Activated CD4-positive, alpha-beta T cell treated with anti-CD3 and anti-CD28 coated beads, Interleukin-2, amount 10 ng/mL, durations not matched to agents 7 days and 5 days (primary cell): Measurements from ENCODE around the gene TVP23C. TPM values are rescaled to one million over a fixed set of nuclear protein-coding genes. Genes with fewer than 3 reads are reported as not detected.

Experiments used
- CTCF ChIA-PET: fragments of 350-600 bp; sonication (Branson Sonifier 250); formaldehyde crosslinking; loops from one replicate; lab custom pipeline; 2021; ENCODE audit warnings: antibody characterized with exemption; lab: Charles Lee
- POLR2A ChIA-PET: fragments of 350-600 bp; sonication (Branson Sonifier 250); formaldehyde crosslinking; loops from one replicate; lab custom pipeline; 2021; ENCODE audit warnings: antibody characterized with exemption; lab: Charles Lee
- DNase-seq: peaks from one replicate; pipeline ENCODE4 v3.0.0-alpha.2; 2020
- H3K27ac Mint-ChIP-seq: one replicate; pipeline ENCODE4 v1.8.0; 2021; ENCODE audit warnings: mild to moderate bottlenecking, moderate library complexity, mixed read lengths
- H3K27me3 Mint-ChIP-seq: one replicate; pipeline ENCODE4 v1.8.0; 2021; ENCODE audit warnings: mixed read lengths
- H3K36me3 Mint-ChIP-seq: one replicate; pipeline ENCODE4 v1.8.0; 2021; ENCODE audit warnings: low read depth, mixed read lengths
- H3K4me1 Mint-ChIP-seq: one replicate; pipeline ENCODE4 v1.8.0; 2021; ENCODE audit warnings: mixed read lengths
- H3K4me3 Mint-ChIP-seq: one replicate; pipeline ENCODE4 v1.8.0; 2021; ENCODE audit warnings: mild to moderate bottlenecking, moderate library complexity, mixed read lengths
- H3K9me3 Mint-ChIP-seq: one replicate; pipeline ENCODE4 v1.8.0; 2021; ENCODE audit warnings: mixed read lengths
- total RNA-seq, 2 experiments: library from RNA; stranded (reverse); gene quantifications; one replicate each; pipeline ENCODE4 v1.2.3, GENCODE V29; 2021

TVP23C gene
- total RNA-seq, 2 experiments from 2014 or later: 5.0 to 7.0 TPM

GRCh38 chr17:15464231-15464985 lies 98.9 kb downstream of the TVP23C start:
- no peak for DNase-seq
- H3K36me3 Mint-ChIP-seq: no peaks in the 10 kb centered on the region
- no peaks in the 10 kb centered on the region for H3K27me3 Mint-ChIP-seq
- no peaks in the 10 kb centered on the region for H3K4me1 Mint-ChIP-seq
- no peaks in the 10 kb centered on the region for H3K9me3 Mint-ChIP-seq
- ChIA-PET POLR2A (no interaction called here), CTCF (interaction anchor here (1.5 kb wide), 1 partner anchor 10 kb away, joined by 4 read pairs; no protein-coding TSS in a partner anchor)
- H3K27ac Mint-ChIP-seq: no peak overlapping the region
- no peak overlapping the region for H3K4me3 Mint-ChIP-seq

GRCh38 chr17:15462976-15463772 lies 100.1 kb downstream of the TVP23C start:
- Mint-ChIP-seq H3K36me3 (no peaks in the 10 kb centered on the region), H3K27ac (no peak overlapping the region), H3K4me1 (no peaks in the 10 kb centered on the region), H3K4me3 (no peak overlapping the region), H3K9me3 (no peaks in the 10 kb centered on the region), H3K27me3 (no peaks in the 10 kb centered on the region)
- no peak for DNase-seq
- ChIA-PET POLR2A (no interaction called here), CTCF (interaction anchor here (1.5 kb wide), 1 partner anchor 8 kb away, joined by 4 read pairs; no protein-coding TSS in a partner anchor)

- Mint-ChIP-seq H3K4me3 (no peak overlapping the region), H3K36me3 (peaks cover 2% of the 10 kb centered on the region), H3K27ac (no peak overlapping the region), H3K9me3 (peaks cover 10% of the 10 kb centered on the region), H3K27me3 (no peaks in the 10 kb centered on the region), H3K4me1 (no peaks in the 10 kb centered on the region)
- POLR2A ChIA-PET: no interaction called here
- CTCF ChIA-PET: no interaction called here
- DNase-seq: no peak
Observed at GRCh38 chr17:15457723-15458094, 105.6 kb downstream of the TVP23C start.

GRCh38 chr17:15456972-15457722 lies 106.1 kb downstream of the TVP23C start:
- Mint-ChIP-seq H3K27me3 (no peaks in the 10 kb centered on the region), H3K9me3 (peaks cover 10% of the 10 kb centered on the region), H3K36me3 (peaks cover 2% of the 10 kb centered on the region), H3K4me1 (no peaks in the 10 kb centered on the region), H3K4me3 (no peak overlapping the region), H3K27ac (no peak overlapping the region)
- POLR2A ChIA-PET: no interaction called here
- CTCF ChIA-PET: no interaction called here
- DNase-seq: no peak

GRCh38 chr17:15456496-15456895 lies 106.8 kb downstream of the TVP23C start:
- POLR2A ChIA-PET: no interaction called here
- no peaks in the 10 kb centered on the region for H3K4me1 Mint-ChIP-seq
- CTCF ChIA-PET: no interaction called here
- no peak for DNase-seq
- H3K36me3 Mint-ChIP-seq: peaks cover 2% of the 10 kb centered on the region
- no peaks in the 10 kb centered on the region for H3K27me3 Mint-ChIP-seq
- no peak overlapping the region for H3K4me3 Mint-ChIP-seq
- H3K27ac Mint-ChIP-seq: no peak overlapping the region
- peaks cover 10% of the 10 kb centered on the region for H3K9me3 Mint-ChIP-seq

- Mint-ChIP-seq H3K4me3 (no peak overlapping the region), H3K27me3 (no peaks in the 10 kb centered on the region), H3K27ac (no peak overlapping the region), H3K4me1 (no peaks in the 10 kb centered on the region), H3K9me3 (peaks cover 10% of the 10 kb centered on the region), H3K36me3 (peaks cover 2% of the 10 kb centered on the region)
- DNase-seq: no peak
- CTCF ChIA-PET: interaction anchor here (1.3 kb wide), 2 partner anchors 9 to 12 kb away, joined by 3 to 4 read pairs; no protein-coding TSS in a partner anchor
- POLR2A ChIA-PET: no interaction called here
Observed at GRCh38 chr17:15454346-15454745, 108.9 kb downstream of the TVP23C start.

- ChIA-PET CTCF (no interaction called here), POLR2A (no interaction called here)
- H3K4me3 Mint-ChIP-seq: no peak overlapping the region
- H3K4me1 Mint-ChIP-seq: no peaks in the 10 kb centered on the region
- H3K9me3 Mint-ChIP-seq: peaks cover 10% of the 10 kb centered on the region
- H3K27me3 Mint-ChIP-seq: no peaks in the 10 kb centered on the region
- H3K36me3 Mint-ChIP-seq: peaks cover 2% of the 10 kb centered on the region
- DNase-seq: no peak
- no peak overlapping the region for H3K27ac Mint-ChIP-seq
Observed at GRCh38 chr17:15453782-15454181, 109.5 kb downstream of the TVP23C start.

- Mint-ChIP-seq H3K36me3 (peaks cover 2% of the 10 kb centered on the region), H3K9me3 (peaks cover 10% of the 10 kb centered on the region), H3K4me1 (no peaks in the 10 kb centered on the region), H3K27ac (no peak overlapping the region), H3K4me3 (no peak overlapping the region), H3K27me3 (no peaks in the 10 kb centered on the region)
- DNase-seq: no peak
- ChIA-PET POLR2A (no interaction called here), CTCF (no interaction called here)
Observed at GRCh38 chr17:15453246-15453645, 110.0 kb downstream of the TVP23C start.

GRCh38 chr17:15452746-15453145 lies 110.5 kb downstream of the TVP23C start:
- H3K9me3 Mint-ChIP-seq: peaks cover 10% of the 10 kb centered on the region
- ChIA-PET POLR2A (no interaction called here), CTCF (no interaction called here)
- no peak overlapping the region for H3K4me3 Mint-ChIP-seq
- H3K27ac Mint-ChIP-seq: no peak overlapping the region
- H3K4me1 Mint-ChIP-seq: no peaks in the 10 kb centered on the region
- DNase-seq: no peak
- H3K36me3 Mint-ChIP-seq: peaks cover 2% of the 10 kb centered on the region
- no peaks in the 10 kb centered on the region for H3K27me3 Mint-ChIP-seq

Other genes with a start within 250 kb of the TVP23C start
- not detected for gene TEKT3, start 221.9 kb downstream of the TVP23C start, total RNA-seq
- gene CDRT4, start 95.9 kb downstream of the TVP23C start, total RNA-seq: 1 to 10 TPM; 1.5 to 2.7 TPM
- gene FBXW10B, start 56.2 kb upstream of the TVP23C start, total RNA-seq: under 1 TPM; 0.44 to 0.60 TPM
- gene TRIM16, start 120.8 kb upstream of the TVP23C start, total RNA-seq: 1 to 10 TPM; 7.2 to 8.7 TPM
- 10 to 100 TPM; 18.0 to 21.2 TPM for gene ZNF286A, start 136.3 kb upstream of the TVP23C start, total RNA-seq
- gene TBC1D26, start 168.8 kb upstream of the TVP23C start, total RNA-seq: not detected